ENCODE data around the gene SLC2A5.

SLC2A5 gene

GRCh38 chr1:9093091-9093490 is 23.7 kb upstream of the SLC2A5 start:
- no peak for DNase-seq (ENCODE audit: low spot score)

GRCh38 chr1:9088807-9089206 is 19.4 kb upstream of the SLC2A5 start:
- no peak for DNase-seq (ENCODE audit: low spot score)

- no peak for DNase-seq (ENCODE audit: low spot score)
Measured at GRCh38 chr1:9087411-9088125, 18.1 kb upstream of the SLC2A5 start.

GRCh38 chr1:9086796-9087195 is 17.4 kb upstream of the SLC2A5 start:
- no peak for DNase-seq (ENCODE audit: low spot score)

- DNase-seq (ENCODE audit: low spot score): no peak
Measured at GRCh38 chr1:9086045-9086444, 16.6 kb upstream of the SLC2A5 start.

GRCh38 chr1:9085306-9085940 is 16.0 kb upstream of the SLC2A5 start:
- DNase-seq (ENCODE audit: low spot score): no peak

- no peak for DNase-seq (ENCODE audit: low spot score)
Measured at GRCh38 chr1:9084906-9085305, 15.5 kb upstream of the SLC2A5 start.

GRCh38 chr1:9081473-9081872 is 12.0 kb upstream of the SLC2A5 start:
- DNase-seq (ENCODE audit: low spot score): no peak

GRCh38 chr1:9080705-9081291 is 11.4 kb upstream of the SLC2A5 start:
- DNase-seq (ENCODE audit: low spot score): no peak

- DNase-seq (ENCODE audit: low spot score): no peak
Measured at GRCh38 chr1:9079988-9080704, 10.7 kb upstream of the SLC2A5 start.

- DNase-seq (ENCODE audit: low spot score): no peak
Measured at GRCh38 chr1:9078752-9079500, 9.5 kb upstream of the SLC2A5 start.

GRCh38 chr1:9078015-9078751 is 8.7 kb upstream of the SLC2A5 start:
- DNase-seq (ENCODE audit: low spot score): peak; percentile 19

- DNase-seq (ENCODE audit: low spot score): no peak
Measured at GRCh38 chr1:9075022-9075421, 5.6 kb upstream of the SLC2A5 start.

GRCh38 chr1:9073143-9073542 is 3.7 kb upstream of the SLC2A5 start:
- no peak for DNase-seq (ENCODE audit: low spot score)

- no peak for DNase-seq (ENCODE audit: low spot score)
Measured at GRCh38 chr1:9071554-9072235, 2.3 kb upstream of the SLC2A5 start.

- DNase-seq (ENCODE audit: low spot score): no peak
Measured at GRCh38 chr1:9070486-9070885, 1.1 kb upstream of the SLC2A5 start.

- DNase-seq (ENCODE audit: low spot score): no peak
Measured at GRCh38 chr1:9068981-9069325, 482 bp downstream of the SLC2A5 start.

- no peak for DNase-seq (ENCODE audit: low spot score)
Measured at GRCh38 chr1:9066945-9067807, 2.3 kb downstream of the SLC2A5 start.

- no peak for DNase-seq (ENCODE audit: low spot score)
Measured at GRCh38 chr1:9065213-9065751, 4.2 kb downstream of the SLC2A5 start.

- DNase-seq (ENCODE audit: low spot score): no peak
Measured at GRCh38 chr1:9062846-9063245, 6.6 kb downstream of the SLC2A5 start.

Measured in activated CD4-positive, alpha-beta T cell treated with anti-CD3 and anti-CD28 coated beads, Interleukin-2, Interleukin-4, amounts not matched to agents 100 ng/mL and 50 ng/mL, durations not matched to agents 16 hours and 8 hours (primary cell).